IMR-90 (cell line): ENCODE results near the gene NTSR1. TPM values are rescaled to one million over a fixed set of nuclear protein-coding genes. Genes with fewer than 3 reads are reported as not detected.

Experiments used
- ATAC-seq: fragments of 200-7000 bp; cut with Tn5 transposase; 2 replicates; pipeline ENCODE4 v1.9.1; 2020; ENCODE audit warnings: low read depth, mild to moderate bottlenecking, moderate library complexity
- BruUV-seq: library from RNA; stranded (reverse); fragments of 400-500 nt; replicated peaks from 2 replicates; lab custom pipeline; 2021; lab: Mats Ljungman, UMichigan
- CTCF ChIA-PET: fragments of 300-600 bp; formaldehyde crosslinking; extraction: SDS; loops from one replicate; lab custom pipeline; 2021; ENCODE audit warnings: antibody characterized with exemption; lab: Yijun Ruan, JAX
- POLR2A ChIA-PET: fragments of 300-600 bp; sonication (Branson Sonifier 250); formaldehyde crosslinking; loops from one replicate; lab custom pipeline; 2022; ENCODE audit warnings: antibody characterized with exemption; ENCODE audit not compliant: unreplicated experiment; lab: Charles Lee
- DNase-seq: peaks from one replicate; pipeline ENCODE4 v3.0.0; 2013
- H2AFZ ChIP-seq: replicated peaks from 2 replicates; pipeline ENCODE3; 2013; ENCODE audit warnings: low read length, mild to moderate bottlenecking; ENCODE audit not compliant: poor library complexity
- H2AK5ac ChIP-seq: 2 replicates; pipeline ENCODE4 v1.6.1; 2013; ENCODE audit warnings: low read depth, low read length, inconsistent platforms
- H2AK9ac ChIP-seq: replicated peaks from 2 replicates; pipeline ENCODE3; 2013; ENCODE audit warnings: mild to moderate bottlenecking, low read depth, low read length, moderate library complexity; ENCODE audit not compliant: poor library complexity
- H2BK120ac ChIP-seq: 2 replicates; pipeline ENCODE4 v1.6.1; 2013; ENCODE audit warnings: low read depth, low read length, inconsistent platforms
- H2BK15ac ChIP-seq: 3 replicates; pipeline ENCODE4 v1.6.1; 2013; ENCODE audit warnings: low read depth, low read length, inconsistent platforms
- H2BK20ac ChIP-seq: 2 replicates; pipeline ENCODE4 v1.6.1; 2013; ENCODE audit warnings: low read depth, mild to moderate bottlenecking, inconsistent platforms, low read length, moderate library complexity
- H2BK5ac ChIP-seq: 2 replicates; pipeline ENCODE4 v1.6.1; 2013; ENCODE audit warnings: mild to moderate bottlenecking, low read depth, low read length, inconsistent platforms; ENCODE audit not compliant: poor library complexity, severe bottlenecking
- H3K14ac ChIP-seq: replicated peaks from 2 replicates; pipeline ENCODE4 v1.6.1; 2013; ENCODE audit warnings: low read depth, low read length, inconsistent platforms
- H3K18ac ChIP-seq: 2 replicates; pipeline ENCODE4 v1.6.1; 2013; ENCODE audit warnings: low read depth, low read length, control low read depth
- H3K23ac ChIP-seq: 2 replicates; pipeline ENCODE4 v1.6.1; 2013; ENCODE audit warnings: low read depth, low read length, inconsistent platforms
- H3K27ac ChIP-seq: 2 replicates; pipeline ENCODE4 v1.5.1; 2013; ENCODE audit warnings: mild to moderate bottlenecking, control low read depth, low read length; ENCODE audit not compliant: insufficient read depth
- H3K27me3 ChIP-seq: 2 replicates; pipeline ENCODE4 v1.6.1; 2013; ENCODE audit warnings: low read length; ENCODE audit not compliant: control insufficient read depth, insufficient read depth
- H3K36me3 ChIP-seq: 2 replicates; pipeline ENCODE4 v1.6.1; 2013; ENCODE audit warnings: low read length, mixed read lengths; ENCODE audit not compliant: control insufficient read depth, insufficient read depth
- H3K4ac ChIP-seq: 2 replicates; pipeline ENCODE4 v1.6.1; 2013; ENCODE audit warnings: low read depth, low read length, inconsistent platforms
- H3K4me1 ChIP-seq: 2 replicates; pipeline ENCODE4 v1.6.1; 2013; ENCODE audit warnings: low read length, mixed read lengths; ENCODE audit not compliant: control insufficient read depth, insufficient read depth
- H3K4me2 ChIP-seq: 2 replicates; pipeline ENCODE4 v1.6.1; 2013; ENCODE audit warnings: low read depth, mild to moderate bottlenecking, control low read depth, low read length, moderate library complexity
- H3K4me3 ChIP-seq: 2 replicates; pipeline ENCODE4 v1.5.1; 2013; ENCODE audit warnings: low read depth, mild to moderate bottlenecking, control low read depth, low read length, moderate library complexity; ENCODE audit not compliant: insufficient read depth
- H3K56ac ChIP-seq: 2 replicates; pipeline ENCODE4 v1.6.1; 2013; ENCODE audit warnings: low read length, inconsistent platforms; ENCODE audit not compliant: insufficient read depth; ENCODE audit errors: extremely low read depth
- H3K79me1 ChIP-seq, 2 experiments: 2 replicates each; pipeline ENCODE4 v1.6.1; 2013; ENCODE audit warnings: low read length in 2 of 2, inconsistent platforms in 1 of 2, low read depth in 1 of 2
- H3K9ac ChIP-seq: 2 replicates; pipeline ENCODE4 v1.6.1; 2013; ENCODE audit warnings: low read depth, low read length, control low read depth
- H3K9me1 ChIP-seq: 2 replicates; pipeline ENCODE4 v1.6.1; 2013; ENCODE audit warnings: low read length, inconsistent platforms; ENCODE audit not compliant: insufficient read depth
- H3K9me3 ChIP-seq: 2 replicates; pipeline ENCODE4 v1.6.1; 2013; ENCODE audit warnings: low read length; ENCODE audit not compliant: control insufficient read depth, insufficient read depth
- H4K20me1 ChIP-seq: 2 replicates; pipeline ENCODE4 v1.6.1; 2013; ENCODE audit warnings: low read length, inconsistent platforms; ENCODE audit not compliant: insufficient read depth
- H4K5ac ChIP-seq: 2 replicates; pipeline ENCODE4 v1.6.1; 2013; ENCODE audit warnings: mild to moderate bottlenecking, low read depth, low read length, control low read depth
- H4K8ac ChIP-seq, 2 experiments: 2 replicates each; pipeline ENCODE4 v1.6.1; 2013; ENCODE audit warnings: low read depth in 2 of 2, low read length in 2 of 2, control low read depth in 1 of 2, inconsistent platforms in 1 of 2
- H4K91ac ChIP-seq: 2 replicates; pipeline ENCODE4 v1.6.1; 2013; ENCODE audit warnings: low read depth, low read length, inconsistent platforms; ENCODE audit not compliant: insufficient read depth
- CHD1 ChIP-seq: IDR thresholded peaks from 2 replicates; pipeline ENCODE4 v1.6.1; 2012; ENCODE audit warnings: low read depth, low read length, improper control_type of control experiment
- CTCF ChIP-seq: conservative IDR thresholded peaks from 2 replicates; pipeline ENCODE4 v1.5.1; 2012; ENCODE audit warnings: mild to moderate bottlenecking, low read depth, low read length, improper control_type of control experiment
- MAFK ChIP-seq: IDR thresholded peaks from 2 replicates; pipeline ENCODE4 v1.6.1; 2012; ENCODE audit warnings: low read depth, low read length, improper control_type of control experiment
- MXI1 ChIP-seq: IDR thresholded peaks from 2 replicates; pipeline ENCODE4 v1.6.1; 2012; ENCODE audit warnings: low read depth, mild to moderate bottlenecking, low read length, moderate library complexity, borderline replicate concordance
- NFE2L2 ChIP-seq: fragments of 150-350 bp; IDR thresholded peaks from 2 replicates; pipeline ENCODE4 v1.6.1; 2016; ENCODE audit warnings: low read depth, mild to moderate bottlenecking, low read length
- RAD21 ChIP-seq: IDR thresholded peaks from 2 replicates; pipeline ENCODE4 v1.6.1; 2012; ENCODE audit warnings: low read length, improper control_type of control experiment
- RCOR1 ChIP-seq: IDR thresholded peaks from 2 replicates; pipeline ENCODE4 v1.6.1; 2012; ENCODE audit warnings: mild to moderate bottlenecking, low read length, improper control_type of control experiment; ENCODE audit not compliant: insufficient replicate concordance
- RFX5 ChIP-seq: IDR thresholded peaks from 2 replicates; pipeline ENCODE4 v1.8.0; 2012; ENCODE audit warnings: low read depth, mild to moderate bottlenecking, low read length, moderate library complexity
- SMC3 ChIP-seq: fragments of 150-350 bp; IDR thresholded peaks from 2 replicates; pipeline ENCODE4 v1.6.1; 2016; ENCODE audit warnings: low read depth, mild to moderate bottlenecking, antibody characterized with exemption, low read length, moderate library complexity
- WGBS, 2 experiments: methylation state at CpG; one replicate each; pipeline versions ENCODE4 v1.1.5 to v1.1.7; 2013; ENCODE audit warnings: missing lambda C conversion rate in 2 of 2; ENCODE audit not compliant: insufficient read length in 1 of 2; ENCODE audit errors: extremely low coverage in 2 of 2; 5-methylcytosine and 5-hydroxymethylcytosine counted together
- dilution Hi-C: fragments of 300-500 bp; cut with HindIII; formaldehyde crosslinking; loops from one replicate; pipeline ENCODE4 v1.14.3; 2018; ENCODE audit warnings: low sequenced_read_pairs; ENCODE audit not compliant: unreplicated experiment
- in situ Hi-C: fragments of 300-500 bp; cut with MboI; formaldehyde crosslinking; loops from 3 replicates; pipeline ENCODE4 v1.14.3; 2019; ENCODE audit warnings: low sequenced_read_pairs, inconsistent platforms, mixed read lengths
- intact Hi-C: fragments of 100-400 bp; cut with micrococcal nuclease; formaldehyde crosslinking; loops from 2 replicates; pipeline ENCODE4 v1.10.0; 2022
- polyA plus RNA-seq, 3 experiments: library from polyadenylated mRNA; depleted of rRNA; stranded (reverse); fragments of >200 nt; gene quantifications; 2 replicates each; pipeline ENCODE4 v1.2.3, GENCODE V29; 2012; ENCODE audit warnings: low replicate concordance in 1 of 3
- total RNA-seq: library from RNA; depleted of rRNA; stranded (reverse); fragments of >200 nt; gene quantifications from 2 replicates; pipeline ENCODE4 v1.2.3, GENCODE V29; 2012

Gene NTSR1
- total and polyA plus RNA-seq, 2 of the 4 experiments (the other 2 are of a cell fraction), result 0.54 to 1.8 TPM

GRCh38 chr20:62678553-62678952 is 30.1 kb upstream of the NTSR1 start:
- H3K14ac ChIP-seq, result no peak overlapping the region
- H3K4me2 ChIP-seq, result no peak overlapping the region
- no peak overlapping the region for H4K8ac ChIP-seq
- no peak overlapping the region for H3K4ac ChIP-seq
- H4K5ac ChIP-seq, result no peak overlapping the region
- no peaks in the 10 kb centered on the region for H4K20me1 ChIP-seq
- in situ Hi-C loops, result loop anchor here (25.0 kb wide), 1 partner anchor 334 kb away; the partner anchor contains the start of gene BHLHE23
- WGBS, 2 experiments, result 25% methylated on average over 2 of the region's 9 CpGs; no CpG with 5 or more reads in 1 of the 2 experiments
- H2AFZ ChIP-seq, result no peak overlapping the region
- peaks cover 3% of the 10 kb centered on the region; the same call in 1 of the 2 replicates for H3K4me1 ChIP-seq
- no peak overlapping the region for H2BK15ac ChIP-seq
- no peak overlapping the region for H3K4me3 ChIP-seq
- H2BK120ac ChIP-seq, result no peak overlapping the region
- H3K27me3 ChIP-seq, result peaks cover 20% of the 10 kb centered on the region
- H2BK20ac ChIP-seq, result no peak overlapping the region
- no peak overlapping the region for H2BK5ac ChIP-seq
- TF ChIP-seq NFE2L2, result no peak
- no peak for TF ChIP-seq CHD1
- TF ChIP-seq RFX5, result no peak
- TF ChIP-seq MXI1, result no peak
- TF ChIP-seq RAD21, result no peak
- no peak for TF ChIP-seq MAFK
- TF ChIP-seq CTCF, result no peak
- TF ChIP-seq SMC3, result no peak
- no peak for TF ChIP-seq RCOR1
- H3K36me3 ChIP-seq, result no peaks in the 10 kb centered on the region
- H3K27ac ChIP-seq, result no peak overlapping the region
- H3K9me1 ChIP-seq, result no peaks in the 10 kb centered on the region
- ChIA-PET POLR2A (no interaction called here), CTCF (interaction anchor here (1.1 to 1.2 kb wide), 2 partner anchors 11 to 113 kb away, joined by 3 read pairs; no protein-coding TSS in a partner anchor)
- ATAC-seq, result no peak
- intact Hi-C loops, result no loop called here
- H2AK5ac ChIP-seq, result no peak overlapping the region
- no peak overlapping the region for H3K56ac ChIP-seq
- H3K18ac ChIP-seq, result no peak overlapping the region
- no peaks in the 10 kb centered on the region for H3K79me1 ChIP-seq
- BruUV-seq, result no TSS peak
- H2AK9ac ChIP-seq, result no peak overlapping the region
- peaks cover 9% of the 10 kb centered on the region for H3K9me3 ChIP-seq
- H4K91ac ChIP-seq, result no peak overlapping the region
- no peak for DNase-seq
- no peak overlapping the region for H3K23ac ChIP-seq
- H3K9ac ChIP-seq, result no peak overlapping the region
- dilution Hi-C loops, result no loop called here
